GM18867 (cell line): ENCODE data around the gene DDHD1.

Source experiments
- ATAC-seq: cut with Tn5 transposase; IDR thresholded peaks from one replicate; pipeline ENCODE4 v1.9.1; 2021; ENCODE audit warnings: mild to moderate bottlenecking, moderate library complexity; ENCODE audit not compliant: unreplicated experiment

The DDHD1 gene

DNA sequence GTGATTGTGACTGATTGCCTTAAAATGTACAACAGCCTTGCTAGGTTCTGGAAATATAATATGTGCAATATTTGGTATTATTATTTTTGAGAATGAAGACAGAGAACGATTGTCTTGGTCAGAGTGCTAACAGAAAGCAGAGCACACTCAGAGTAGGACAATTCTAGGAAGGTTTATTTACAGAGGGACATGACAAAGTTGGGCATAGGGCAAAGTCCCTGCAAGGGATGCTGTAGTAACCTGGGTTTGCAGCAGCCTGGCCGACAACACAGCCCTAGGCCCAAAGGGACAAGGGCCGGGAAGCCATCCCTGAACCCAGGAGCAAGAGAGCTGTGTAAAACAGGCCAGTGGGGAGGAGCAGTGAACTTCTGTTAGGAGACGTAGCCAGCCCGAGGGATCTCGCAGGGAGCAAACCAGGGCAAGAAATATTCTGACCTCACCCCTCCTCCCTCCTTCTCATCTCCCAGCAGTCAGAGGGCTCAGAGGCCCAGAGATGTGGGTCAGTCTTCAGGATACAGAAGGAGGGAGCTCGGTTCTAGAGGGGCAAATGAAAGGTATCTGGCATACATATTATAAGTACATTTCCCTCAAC lies 151.2 kb downstream of the DDHD1 start:
- no peak for ATAC-seq

DNA sequence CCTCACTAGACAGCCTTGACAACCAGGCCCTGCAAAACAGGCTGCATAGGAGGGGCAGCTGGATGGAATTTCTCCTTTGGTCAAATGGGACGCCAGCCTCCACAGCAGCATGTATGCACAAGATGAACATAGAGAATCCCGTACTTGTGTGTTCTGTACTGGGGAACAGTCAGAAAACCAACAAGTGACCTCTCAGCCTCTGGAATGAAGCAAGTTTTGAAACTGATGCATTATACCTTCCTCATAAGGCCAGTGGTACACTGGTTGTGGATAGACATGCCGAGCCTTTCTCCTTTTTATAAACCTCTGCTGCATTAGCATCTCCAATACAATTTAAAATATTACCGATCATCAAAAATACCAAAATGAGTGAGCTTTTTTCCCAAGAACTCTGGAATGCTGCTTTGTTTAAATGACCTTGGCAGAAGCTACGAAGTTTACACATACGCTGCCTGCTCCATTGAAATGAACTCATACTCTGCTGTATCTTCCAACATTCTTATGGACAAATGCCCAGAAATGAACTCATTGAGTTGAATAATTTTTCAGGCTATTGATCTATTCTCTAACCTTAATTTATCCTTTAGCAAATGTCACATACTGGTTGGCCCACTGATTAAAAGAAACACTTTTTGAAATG lies 154.6 kb downstream of the DDHD1 start:
- no peak for ATAC-seq

DNA sequence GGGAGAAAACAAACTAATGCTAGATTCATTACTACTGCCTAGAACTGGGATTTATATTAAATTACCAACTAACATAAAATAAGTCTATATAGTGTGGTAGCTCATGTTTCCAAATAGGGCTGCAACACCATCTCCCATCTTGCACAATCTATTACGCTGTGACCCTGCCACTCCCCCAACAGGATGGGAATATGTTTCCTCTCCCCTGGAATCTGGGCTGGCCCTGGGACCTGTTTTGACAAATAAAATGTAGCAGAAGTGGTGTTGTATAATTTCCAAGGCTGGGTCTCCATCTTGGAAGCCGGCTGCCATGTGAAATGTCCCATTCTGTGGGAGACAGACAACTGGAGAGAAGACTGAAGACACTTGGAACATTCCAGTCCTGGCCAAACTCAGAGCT lies 156.6 kb downstream of the DDHD1 start:
- ATAC-seq: no peak

DNA sequence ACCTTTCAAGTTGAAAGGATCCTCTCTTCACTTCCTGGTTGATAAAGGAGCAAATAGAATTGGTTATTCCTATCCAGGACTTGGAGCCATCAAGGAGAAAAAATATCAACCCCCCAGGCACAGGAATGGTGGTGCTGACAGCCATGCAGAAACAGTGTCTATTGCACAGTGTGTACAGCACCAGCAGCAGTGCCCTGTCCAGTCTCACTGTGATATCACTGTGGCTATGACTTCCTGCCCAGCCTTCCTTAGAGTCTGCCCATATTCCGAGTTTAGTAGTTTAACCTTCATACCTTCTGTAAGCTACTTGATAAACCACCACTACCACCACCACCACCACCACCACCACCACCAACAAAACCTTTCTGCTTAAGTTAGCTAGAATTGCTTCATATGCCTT lies 157.1 kb downstream of the DDHD1 start:
- ATAC-seq: no peak

DNA sequence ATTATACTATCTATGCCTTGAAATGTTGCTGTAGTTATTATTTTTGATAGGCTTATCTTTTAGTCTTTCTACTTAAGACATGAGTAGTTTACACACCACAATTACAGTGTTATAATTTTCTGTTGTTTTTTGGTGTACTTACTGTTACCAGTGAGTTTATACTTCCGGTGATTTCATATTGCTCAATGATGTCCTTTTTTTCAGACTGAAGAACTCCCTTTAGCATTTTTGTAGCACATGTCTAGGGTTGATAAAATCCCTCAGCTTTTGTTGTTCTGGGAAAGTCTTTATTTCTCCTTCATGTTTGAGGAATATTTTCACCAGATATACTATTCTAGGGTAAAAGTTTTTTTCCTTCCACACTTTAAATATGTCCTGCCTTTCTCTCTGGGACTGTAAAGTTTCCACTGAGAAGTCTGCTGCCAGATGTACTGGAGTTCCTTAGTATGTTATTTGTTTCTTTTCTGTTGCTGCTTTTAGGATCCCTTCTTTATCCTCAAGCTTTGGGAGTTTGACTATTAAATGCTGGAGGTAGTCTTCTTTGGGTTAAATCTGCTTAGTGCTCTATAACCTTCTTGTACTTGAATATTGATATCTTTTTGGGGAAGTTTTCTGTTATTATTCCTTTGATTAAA lies 160.8 kb downstream of the DDHD1 start:
- ATAC-seq: no peak

DNA sequence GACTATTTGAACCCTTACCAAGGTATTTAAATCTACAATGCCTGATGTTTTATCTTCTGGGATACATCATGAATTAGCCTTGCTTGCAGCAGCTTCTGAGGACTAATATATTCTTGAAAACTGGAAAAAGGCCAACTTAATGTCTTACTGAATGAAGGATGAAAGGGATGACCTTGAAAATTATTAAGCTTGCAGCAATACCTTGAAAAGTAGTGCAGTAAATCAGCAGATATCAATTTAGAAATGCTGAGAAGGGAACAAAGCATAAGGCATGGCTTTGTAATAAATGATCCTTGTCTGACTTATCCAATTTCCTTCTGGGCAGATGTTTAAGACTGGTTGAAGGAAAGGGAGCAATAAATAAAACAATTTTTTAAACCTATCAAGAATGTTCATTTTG lies 165.0 kb downstream of the DDHD1 start:
- ATAC-seq: no peak

DNA sequence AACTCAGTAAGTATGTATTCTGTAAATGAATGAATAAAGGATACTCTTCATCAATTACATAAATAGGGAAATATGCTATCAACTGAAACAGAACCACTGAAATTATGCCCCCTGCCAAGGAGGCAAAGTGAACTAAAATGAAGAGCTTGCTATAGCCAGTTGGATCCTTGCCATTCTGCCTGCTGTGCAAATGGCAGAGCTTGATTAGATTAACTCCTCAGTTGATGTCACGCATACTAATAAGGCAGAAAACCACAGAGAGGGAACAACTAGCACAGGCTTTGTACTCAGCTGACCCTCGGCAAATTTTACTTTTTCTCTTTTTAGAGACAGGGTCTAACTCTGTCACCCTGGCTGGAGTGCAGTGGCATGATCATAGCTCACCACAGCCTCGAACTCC lies 165.6 kb downstream of the DDHD1 start:
- ATAC-seq: no peak

DNA sequence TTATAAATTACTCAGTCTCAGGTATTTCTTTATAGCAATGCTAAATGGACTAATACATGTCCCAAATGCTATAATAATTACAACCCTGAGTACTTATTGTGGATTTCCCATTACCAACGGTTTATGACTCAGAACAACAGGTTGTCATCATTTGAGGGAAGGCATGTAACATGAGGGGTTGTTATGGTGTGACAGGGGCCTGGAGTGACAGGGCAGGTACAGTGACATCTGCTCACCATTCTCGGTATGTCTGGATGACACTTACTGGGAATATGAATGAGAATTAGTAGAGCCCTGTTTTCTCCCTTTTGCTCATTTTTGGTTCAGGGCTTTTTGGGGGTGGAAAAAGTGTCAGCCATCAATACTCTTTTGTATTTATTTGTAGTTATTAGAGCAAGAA lies 166.1 kb downstream of the DDHD1 start:
- ATAC-seq: no peak
